ENCODE results near the gene CCDC9.
"Not testable (repeated sequence)": the region's sequence is repeated elsewhere in the genome, so short reads cannot be mapped to it uniquely, and the experiment has no call there.

The CCDC9 gene

DNA sequence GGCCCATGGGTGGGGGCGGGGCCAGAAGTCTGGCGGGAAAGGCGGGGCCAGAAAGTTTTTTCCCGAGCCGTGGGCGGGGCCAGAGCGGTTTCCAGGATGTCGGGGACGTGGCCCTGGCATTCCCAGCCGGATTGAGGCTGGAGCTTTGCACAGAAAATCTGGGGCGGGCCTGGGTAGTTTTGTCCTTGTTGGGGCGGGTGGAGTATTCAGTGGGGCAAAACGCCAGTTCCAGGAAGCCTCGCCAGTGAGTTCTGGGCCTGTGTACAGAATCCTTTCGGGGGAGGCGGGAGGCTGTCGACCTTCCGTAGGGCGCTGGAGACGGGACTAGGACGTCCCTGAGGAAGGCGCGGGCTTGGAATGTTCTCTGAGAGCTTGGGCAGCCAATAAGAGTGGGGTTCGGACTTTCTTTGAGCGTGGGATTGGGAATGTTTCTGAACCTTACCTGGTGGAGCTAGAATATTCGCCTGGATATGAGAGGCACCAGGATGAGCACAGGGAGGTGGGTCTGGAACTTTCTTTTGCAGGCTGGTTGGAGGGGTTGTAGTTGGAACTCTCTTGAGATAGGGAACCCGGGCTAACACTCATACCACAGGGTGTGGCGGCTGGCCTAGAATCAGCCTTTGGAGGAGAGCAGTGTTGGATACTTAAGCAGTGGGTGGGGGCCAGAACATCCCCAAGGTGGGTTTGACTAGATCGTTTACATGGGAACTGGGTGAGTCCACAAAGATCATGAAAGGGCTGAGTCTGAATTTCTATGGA lies 1.3 kb downstream of the CCDC9 start:
- in situ Hi-C loops (cut with HindIII; ENCODE audit: low pct_ligation_motif_present, low pct_unique_long_range_greater_than_20kb, low sequenced_read_pairs): no loop called here
- no peak for DNase-seq

DNA sequence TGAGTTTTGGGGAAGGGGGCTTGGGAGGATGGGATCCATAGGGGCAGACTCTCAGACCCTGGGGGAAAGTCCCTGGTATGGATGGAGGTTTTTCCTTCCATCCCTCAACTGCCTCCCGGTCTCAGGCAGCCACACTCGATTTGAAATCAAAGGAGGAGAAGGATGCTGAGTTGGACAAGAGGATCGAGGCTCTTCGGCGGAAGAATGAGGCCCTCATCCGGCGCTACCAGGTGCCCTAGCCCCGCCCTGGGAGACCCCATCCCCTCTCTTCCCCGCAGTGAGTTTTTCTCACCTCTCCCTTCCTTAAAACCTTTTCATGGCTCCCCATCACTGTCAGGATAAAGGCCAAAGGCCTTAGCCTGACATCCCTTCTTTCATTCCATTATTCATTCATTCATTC lies 2.1 kb downstream of the CCDC9 start:
- in situ Hi-C loops (cut with HindIII; ENCODE audit: low pct_ligation_motif_present, low pct_unique_long_range_greater_than_20kb, low sequenced_read_pairs): no loop called here
- no peak for DNase-seq

DNA sequence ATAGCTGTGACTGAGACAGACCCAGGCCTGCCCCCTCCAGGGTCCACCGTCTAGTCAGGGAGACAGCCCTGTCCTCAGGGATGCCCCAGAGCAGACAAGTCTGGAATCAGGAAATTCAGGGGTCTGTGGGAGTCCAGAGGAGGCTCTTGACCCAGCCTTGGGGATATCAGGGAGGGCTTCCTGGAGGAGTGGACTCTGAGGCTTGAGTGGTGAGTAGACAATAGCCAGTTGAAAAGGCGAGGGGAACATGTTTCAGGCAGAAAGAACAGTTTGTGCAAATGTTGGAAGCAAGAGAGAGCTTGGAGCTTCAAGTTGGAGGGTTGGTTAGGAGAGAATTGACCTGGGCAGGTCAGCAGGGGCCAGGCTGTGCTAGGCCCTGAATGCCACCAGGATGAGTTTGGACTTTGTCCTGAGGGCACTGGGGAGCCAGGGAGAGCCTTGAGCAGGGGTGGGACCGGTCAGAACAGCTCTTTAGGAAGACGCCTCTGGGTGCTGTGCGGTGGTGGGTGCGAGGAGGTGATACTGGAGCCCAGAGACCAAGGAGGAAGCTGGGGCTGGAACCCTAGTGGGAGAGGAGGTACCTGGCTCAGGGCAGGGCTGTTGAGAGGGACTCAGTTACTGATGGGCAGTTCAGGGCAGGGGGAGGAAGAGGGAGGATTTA lies 2.7 kb downstream of the CCDC9 start:
- in situ Hi-C loops (cut with HindIII; ENCODE audit: low pct_ligation_motif_present, low pct_unique_long_range_greater_than_20kb, low sequenced_read_pairs): no loop called here

DNA sequence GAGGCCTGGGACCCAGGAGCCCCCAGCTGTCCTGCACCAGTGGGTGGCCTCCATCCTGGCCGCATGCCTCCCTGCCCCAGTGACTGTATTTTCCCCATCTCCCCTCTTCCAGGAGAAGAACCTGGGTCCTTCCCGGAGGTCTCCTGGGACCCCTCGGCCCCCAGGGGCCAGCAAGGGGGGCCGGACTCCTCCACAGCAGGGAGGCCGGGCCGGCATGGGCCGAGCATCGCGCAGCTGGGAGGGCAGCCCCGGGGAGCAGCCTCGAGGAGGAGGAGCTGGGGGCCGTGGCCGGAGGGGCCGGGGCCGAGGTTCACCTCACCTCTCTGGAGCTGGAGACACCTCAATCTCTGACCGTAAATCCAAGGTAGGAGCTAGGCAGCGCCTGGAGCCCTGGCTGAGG lies 4.2 kb downstream of the CCDC9 start:
- no peak for DNase-seq
- in situ Hi-C loops (cut with HindIII; ENCODE audit: low pct_ligation_motif_present, low pct_unique_long_range_greater_than_20kb, low sequenced_read_pairs): no loop called here

More for the DNA sequence above, 2.7 kb downstream of the CCDC9 start:
- DNase-seq: no peak

DNA sequence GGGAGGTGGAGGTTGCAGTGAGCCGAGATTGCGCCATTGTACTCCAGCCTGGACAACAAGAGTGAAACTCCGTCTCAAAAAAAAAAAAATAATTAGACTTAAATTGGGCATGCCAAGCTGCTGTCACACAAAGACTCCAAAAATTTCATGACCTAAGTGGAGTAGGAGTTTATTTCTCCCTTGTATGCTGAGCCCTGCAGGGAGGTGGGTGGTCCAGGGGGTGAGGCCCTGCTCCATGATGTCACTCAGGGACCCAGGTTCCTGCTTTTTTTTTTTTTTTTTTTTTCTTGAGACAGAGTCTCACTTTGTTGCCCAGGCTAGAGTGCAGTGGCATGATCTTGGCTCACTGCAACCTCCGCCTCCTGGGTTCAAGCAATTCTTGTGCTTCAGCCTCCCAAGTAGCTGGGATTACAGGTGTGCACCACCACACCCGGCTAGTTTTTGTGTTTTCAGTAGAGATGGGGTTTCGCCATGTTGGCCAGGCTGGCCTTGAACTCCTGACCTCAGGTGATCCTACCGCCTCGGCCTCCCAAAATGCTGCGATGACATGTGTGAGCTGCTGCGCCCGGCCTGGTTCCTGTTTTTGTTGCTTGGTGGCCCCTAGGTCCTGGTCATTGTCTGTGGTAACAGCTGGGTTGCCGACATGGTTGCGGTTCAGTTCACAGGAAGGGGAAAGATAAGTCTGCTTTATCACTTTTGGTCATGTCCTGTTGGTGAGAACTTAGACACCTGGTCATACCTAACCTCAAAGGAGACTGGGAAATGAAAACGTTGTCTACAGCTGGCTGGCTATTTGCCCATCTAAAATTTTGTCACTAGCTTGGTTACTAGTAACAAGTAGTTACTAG lies 5.8 kb downstream of the CCDC9 start:
- in situ Hi-C loops (cut with HindIII; ENCODE audit: low pct_ligation_motif_present, low pct_unique_long_range_greater_than_20kb, low sequenced_read_pairs); DNase-seq: not testable (repeated sequence)

DNA sequence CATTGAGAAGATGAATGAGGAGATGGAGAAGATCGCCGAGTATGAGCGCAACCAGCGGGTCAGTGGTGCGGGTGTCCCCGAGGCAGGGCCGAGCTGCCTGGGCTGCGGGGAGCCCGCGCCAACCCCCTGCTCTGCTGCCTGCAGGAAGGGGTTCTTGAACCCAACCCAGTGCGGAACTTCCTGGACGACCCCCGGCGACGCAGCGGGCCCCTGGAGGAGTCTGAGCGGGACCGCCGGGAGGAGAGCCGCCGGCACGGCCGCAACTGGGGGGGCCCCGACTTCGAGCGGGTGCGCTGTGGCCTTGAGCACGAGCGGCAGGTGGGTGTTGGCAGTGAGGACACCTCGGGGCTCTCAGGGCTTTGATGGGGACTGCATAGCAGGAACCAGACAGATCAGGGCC lies 8.3 kb downstream of the CCDC9 start:
- in situ Hi-C loops (cut with HindIII; ENCODE audit: low pct_ligation_motif_present, low pct_unique_long_range_greater_than_20kb, low sequenced_read_pairs): no loop called here

DNA sequence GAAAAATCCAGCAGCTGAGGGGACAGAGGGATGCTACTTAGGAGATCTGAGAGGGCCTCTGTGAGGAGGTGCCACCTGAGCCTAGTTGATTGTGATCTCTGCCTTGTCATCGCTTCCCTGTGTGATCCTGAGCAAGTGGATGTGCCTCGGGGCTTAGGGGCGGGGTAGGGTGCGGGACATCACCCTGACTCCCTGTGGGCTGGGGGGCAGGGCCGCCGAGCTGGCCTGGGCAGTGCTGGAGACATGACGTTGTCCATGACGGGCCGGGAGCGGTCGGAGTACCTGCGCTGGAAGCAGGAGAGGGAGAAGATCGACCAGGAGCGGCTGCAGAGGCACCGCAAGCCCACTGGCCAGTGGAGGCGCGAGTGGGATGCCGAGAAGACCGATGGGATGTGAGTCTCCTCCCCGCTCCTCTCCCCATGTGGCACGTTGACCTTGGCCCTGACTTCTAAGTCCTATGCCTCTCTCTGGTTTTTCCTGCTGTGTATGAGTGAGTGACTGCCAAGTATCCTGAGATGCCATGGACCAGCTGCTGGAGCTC lies 10.1 kb downstream of the CCDC9 start:
- no peak for DNase-seq
- in situ Hi-C loops (cut with HindIII; ENCODE audit: low pct_ligation_motif_present, low pct_unique_long_range_greater_than_20kb, low sequenced_read_pairs): no loop called here

More for the DNA sequence above, 8.3 kb downstream of the CCDC9 start:
- no peak for DNase-seq

DNA sequence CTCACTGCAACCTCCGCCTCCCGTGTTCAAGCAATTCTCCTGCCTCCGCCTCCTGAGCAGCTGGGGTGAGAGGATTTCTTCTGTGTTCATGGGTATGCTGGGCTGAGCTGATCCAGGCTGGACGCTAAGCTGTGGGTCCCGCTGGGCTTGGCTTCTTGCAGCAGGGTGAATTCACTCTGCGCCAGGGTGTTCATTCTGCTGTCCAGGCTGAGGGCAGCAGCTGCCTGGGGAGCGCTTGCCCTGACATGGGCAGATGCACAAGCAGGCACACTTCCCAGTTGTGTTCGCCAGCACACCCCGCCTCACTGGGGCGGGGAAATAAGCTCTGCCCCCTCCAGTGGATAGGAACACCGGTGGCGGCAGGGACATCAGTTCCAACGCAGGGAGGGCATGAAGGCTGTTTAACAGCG lies 11.0 kb downstream of the CCDC9 start:
- no peak for DNase-seq
- in situ Hi-C loops (cut with HindIII; ENCODE audit: low pct_ligation_motif_present, low pct_unique_long_range_greater_than_20kb, low sequenced_read_pairs): no loop called here

DNA sequence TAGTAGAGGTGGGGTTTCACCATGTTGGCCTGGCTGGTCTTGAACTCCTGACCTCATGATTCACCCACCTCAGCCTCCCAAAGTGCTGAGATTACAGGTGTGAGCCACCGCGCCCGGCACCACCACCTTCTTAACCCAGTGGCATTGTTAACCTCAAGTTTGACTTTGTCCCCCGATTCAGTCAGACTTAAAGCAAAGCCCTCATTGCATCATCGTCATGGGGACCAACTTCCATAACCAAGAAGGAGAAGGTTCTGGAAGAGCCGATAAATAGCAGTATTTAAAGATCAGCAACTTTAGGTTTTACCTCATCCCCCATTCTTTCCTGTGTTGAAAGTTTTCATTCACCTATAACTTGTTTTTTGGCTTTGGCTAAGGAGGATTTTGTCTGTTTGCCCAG lies 11.7 kb downstream of the CCDC9 start:
- in situ Hi-C loops (cut with HindIII; ENCODE audit: low pct_ligation_motif_present, low pct_unique_long_range_greater_than_20kb, low sequenced_read_pairs): no loop called here
- DNase-seq: no peak

DNA sequence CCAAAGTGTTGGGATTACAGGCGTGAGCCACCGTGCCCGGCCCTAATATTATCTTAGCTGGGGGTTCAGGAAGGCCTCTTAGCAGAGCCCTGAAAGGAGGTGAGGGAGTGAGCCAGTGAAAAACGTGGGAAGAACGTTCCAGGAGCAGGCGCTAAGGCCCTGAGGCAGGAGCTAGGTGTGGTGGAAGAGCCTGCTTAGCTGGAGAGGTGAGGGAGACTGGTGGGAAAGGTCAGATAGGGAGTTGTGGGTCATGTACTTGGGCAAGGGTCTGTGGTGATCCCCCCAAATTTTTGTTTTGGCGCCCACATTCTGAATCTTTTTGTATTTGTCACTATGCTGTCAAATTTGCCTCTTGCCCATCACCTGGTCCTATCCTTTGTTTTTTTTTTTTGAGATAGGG lies 13.3 kb downstream of the CCDC9 start:
- in situ Hi-C loops (cut with HindIII; ENCODE audit: low pct_ligation_motif_present, low pct_unique_long_range_greater_than_20kb, low sequenced_read_pairs): no loop called here
- no peak for DNase-seq

DNA sequence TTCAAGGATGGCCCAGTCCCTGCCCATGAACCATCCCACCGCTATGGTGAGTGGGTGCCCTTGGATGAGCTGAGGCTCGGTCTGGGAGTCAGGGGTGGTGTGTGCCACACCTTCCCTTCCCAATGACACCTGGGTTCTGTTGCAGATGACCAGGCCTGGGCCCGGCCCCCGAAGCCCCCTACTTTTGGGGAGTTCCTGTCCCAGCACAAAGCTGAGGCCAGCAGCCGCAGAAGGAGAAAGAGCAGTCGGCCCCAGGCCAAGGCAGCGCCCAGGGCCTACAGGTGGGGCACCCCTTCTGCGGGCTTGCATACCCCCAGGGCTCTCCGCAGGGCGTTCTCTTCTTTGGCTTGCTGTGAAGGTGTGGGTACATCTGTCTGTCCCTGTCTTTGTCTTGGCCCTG lies 14.1 kb downstream of the CCDC9 start:
- no peak for DNase-seq
- in situ Hi-C loops (cut with HindIII; ENCODE audit: low pct_ligation_motif_present, low pct_unique_long_range_greater_than_20kb, low sequenced_read_pairs): no loop called here

DNA sequence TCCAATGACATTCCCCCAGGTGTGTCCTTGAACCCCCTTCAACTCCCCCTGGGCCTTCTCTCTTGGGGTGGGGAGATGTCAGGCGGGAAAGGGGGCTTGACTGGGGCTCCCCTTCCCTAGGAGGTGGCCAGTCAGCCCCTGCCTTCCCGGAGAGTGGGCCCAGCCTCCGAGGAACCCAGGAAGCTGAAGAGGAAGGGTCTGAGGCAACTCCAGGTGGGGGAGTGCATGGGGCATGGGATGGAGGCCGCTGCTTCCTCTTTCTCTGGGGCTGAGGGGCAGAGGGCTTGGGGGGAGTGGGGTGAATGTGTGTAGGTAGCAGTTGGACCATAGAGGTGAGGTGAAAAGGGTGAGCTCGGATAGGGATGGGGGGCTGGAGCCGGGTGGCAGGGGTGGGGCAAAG lies 15.6 kb downstream of the CCDC9 start:
- no peak for DNase-seq
- in situ Hi-C loops (cut with HindIII; ENCODE audit: low pct_ligation_motif_present, low pct_unique_long_range_greater_than_20kb, low sequenced_read_pairs): no loop called here

DNA sequence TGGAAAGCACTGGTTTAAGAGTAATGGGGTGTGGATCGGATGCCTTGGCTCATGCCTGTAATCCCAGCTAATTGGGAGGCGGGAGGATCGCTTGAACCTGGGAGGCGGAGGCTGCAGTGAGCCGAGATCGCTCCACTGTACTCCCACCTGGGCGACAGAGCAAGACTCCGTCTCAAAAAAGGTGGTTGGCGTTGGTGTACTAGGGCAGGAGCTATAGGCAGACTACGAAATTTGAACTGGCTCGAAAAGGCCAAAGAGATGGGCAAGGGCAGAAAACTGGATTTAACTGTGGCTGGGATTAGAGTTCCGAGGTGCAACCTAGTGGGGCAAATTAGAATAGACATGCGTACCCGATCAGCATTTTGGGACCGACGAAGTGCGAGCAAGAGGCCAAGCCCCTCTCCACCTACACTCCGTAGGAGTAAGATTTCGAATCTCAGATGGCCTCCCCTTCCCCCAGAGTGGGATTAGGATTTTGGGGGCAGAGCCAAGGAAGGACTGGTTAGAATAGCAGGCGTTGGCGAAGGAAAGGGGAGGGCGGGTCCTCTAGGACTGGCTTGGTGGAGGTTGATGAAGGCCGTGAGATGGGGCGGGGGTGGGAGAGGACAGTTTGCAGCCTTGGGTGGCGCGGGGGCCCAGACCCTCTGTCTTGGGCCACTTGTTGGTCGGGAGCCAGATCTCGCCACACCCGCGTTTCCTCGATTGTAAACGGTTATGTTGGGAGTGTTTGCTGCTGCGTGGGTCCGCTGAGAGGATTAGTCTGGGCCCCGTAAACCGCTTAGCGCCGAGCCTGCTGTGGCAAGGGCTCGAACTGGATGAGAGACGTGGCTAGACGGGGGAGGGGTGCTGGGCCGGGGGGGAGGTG lies 16.4 kb downstream of the CCDC9 start:
- no peak for DNase-seq
- in situ Hi-C loops (cut with HindIII; ENCODE audit: low pct_ligation_motif_present, low pct_unique_long_range_greater_than_20kb, low sequenced_read_pairs): no loop called here

DNA sequence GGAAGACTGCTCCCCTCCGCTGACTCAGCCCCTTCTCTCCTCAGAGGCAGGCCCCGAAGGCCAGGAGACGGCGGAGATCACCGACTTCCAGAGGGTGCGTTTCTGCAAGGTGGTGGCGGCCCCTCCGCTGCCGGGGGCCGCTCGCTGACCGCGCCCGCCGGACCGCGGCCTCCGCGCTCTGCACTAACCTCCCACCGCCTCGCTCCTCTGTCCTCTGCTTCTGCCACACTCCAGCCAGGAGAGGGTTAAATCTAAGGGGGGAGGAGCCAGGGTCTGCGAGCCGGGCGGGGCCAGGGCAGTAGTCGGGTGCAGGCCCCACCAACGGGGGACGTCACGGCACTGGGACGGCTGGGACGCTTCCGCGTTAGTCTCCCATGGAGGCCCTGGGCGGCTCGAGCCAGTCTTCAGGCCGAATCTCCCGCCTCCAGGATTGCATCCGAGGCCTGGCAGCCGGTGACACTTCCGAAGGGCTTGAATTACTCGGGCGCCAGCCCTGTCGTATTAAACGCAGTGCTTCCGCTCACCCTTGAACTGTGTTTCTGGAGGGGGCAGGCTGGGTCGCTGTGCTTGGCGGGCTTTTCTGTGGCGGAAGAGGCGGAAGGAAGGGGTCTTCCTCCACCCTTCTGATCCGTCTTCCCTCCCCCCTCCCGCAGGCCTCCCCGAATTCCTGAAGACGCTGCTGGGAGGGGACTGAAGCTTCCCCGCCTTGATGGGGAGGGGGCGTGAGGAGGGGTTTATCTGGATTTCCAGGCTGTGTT lies 17.2 kb downstream of the CCDC9 start:
- DNase-seq: peak; percentile 87
- in situ Hi-C loops (cut with HindIII; ENCODE audit: low pct_ligation_motif_present, low pct_unique_long_range_greater_than_20kb, low sequenced_read_pairs): no loop called here

DNA sequence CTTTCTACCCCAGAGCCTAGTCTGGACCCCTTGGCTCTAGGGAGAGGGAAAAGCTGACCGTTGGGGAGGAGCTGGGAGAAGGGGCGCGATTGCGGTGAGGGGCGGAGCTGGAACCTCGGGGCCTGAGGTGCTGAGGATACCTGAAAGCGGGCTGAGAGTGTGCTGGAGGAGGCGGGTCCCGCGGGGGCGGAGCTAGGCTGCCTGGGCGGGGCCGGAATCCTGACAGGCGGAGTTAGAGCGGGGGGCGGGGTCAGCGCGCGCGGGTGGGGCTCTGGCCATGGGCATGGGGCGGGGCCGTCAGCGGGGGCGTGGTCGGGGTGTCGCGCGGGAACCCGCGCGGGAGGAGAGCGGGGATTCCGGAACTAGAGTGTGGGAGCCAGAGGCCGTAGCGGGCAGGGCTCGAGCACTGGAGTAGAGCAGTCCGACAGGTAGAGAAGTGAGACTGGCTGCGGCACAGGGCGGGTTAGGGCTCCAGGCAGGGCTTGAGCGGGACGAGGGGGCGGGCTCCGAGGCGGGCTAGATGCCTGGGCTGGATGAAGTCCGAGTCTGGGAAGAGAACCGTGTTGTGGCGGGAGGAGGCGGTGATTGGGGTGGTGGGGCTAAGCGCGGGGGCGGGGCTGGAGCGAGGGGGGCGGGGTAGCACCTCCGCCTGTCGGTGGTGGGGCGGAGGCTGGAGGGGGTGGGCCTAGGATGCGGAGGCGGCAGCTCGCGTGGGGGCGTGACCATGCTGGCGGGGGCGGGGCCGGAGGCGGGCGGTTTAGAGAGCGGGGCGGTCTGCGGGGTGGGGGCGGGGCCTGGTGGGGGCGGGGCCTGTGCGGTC lies 18.0 kb downstream of the CCDC9 start, which contains the start of gene INAFM1:
Gene INAFM1, plus strand, starts transcription at position 815 of the 820 bp plus-strand sequence. CDS start 35 bp downstream, outside the sequence.
- in situ Hi-C loops (cut with HindIII; ENCODE audit: low pct_ligation_motif_present, low pct_unique_long_range_greater_than_20kb, low sequenced_read_pairs): no loop called here
- peak; percentile 86 for DNase-seq

DNA sequence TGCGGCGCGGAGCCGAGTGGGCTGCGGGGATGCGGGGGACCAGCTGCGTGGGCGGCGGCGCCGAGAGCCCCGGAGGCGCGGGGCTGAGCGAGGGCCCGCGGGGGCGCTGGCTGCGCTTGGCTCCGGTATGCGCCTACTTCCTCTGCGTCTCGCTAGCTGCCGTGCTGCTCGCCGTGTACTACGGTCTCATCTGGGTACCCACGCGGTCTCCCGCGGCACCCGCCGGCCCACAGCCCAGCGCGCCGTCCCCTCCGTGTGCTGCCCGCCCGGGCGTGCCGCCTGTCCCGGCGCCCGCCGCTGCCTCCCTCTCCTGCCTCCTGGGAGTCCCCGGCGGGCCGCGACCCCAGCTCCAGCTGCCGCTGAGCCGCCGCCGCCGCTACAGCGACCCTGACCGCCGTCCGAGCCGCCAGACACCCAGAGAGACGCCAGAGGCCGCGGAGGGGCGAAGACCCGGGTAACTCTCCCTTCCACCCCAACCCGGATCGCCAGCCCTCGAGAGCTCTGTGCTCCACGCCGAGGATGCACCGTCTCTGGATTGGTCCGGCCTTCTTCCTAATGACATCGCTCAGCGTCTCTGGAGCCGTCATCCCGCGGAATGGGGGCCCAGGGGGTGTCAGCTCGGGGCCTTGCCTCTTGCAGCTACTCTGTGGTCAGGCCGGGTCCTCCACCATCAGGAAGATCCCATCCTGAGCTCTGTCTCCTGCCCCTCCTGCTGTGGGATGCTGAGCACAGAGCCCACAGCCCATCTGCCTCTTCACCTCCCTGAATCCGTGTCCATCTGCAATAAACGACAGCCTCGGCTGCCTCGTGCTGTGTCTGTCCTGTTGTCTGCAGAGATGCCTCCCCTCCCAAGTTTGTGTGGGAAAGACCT lies 18.8 kb downstream of the CCDC9 start:
- in situ Hi-C loops (cut with HindIII; ENCODE audit: low pct_ligation_motif_present, low pct_unique_long_range_greater_than_20kb, low sequenced_read_pairs): no loop called here

More for the DNA sequence above, 18.8 kb downstream of the CCDC9 start:
- no peak for DNase-seq
